Motor neuron (in vitro differentiated cells): ENCODE data around the gene CSNK1A1L. TPM values are rescaled to one million over a fixed set of nuclear protein-coding genes. Genes with fewer than 3 reads are reported as not detected.
"Not testable (repeated sequence)": the region's sequence is repeated elsewhere in the genome, so short reads cannot be mapped to it uniquely, and the experiment has no call there.

Source experiments
- ATAC-seq, 8 experiments: fragments of 200-7000 bp; cut with Tn5 transposase; replicated peaks in 6 of 8; 2 replicates each; pipeline ENCODE4 v1.8.0; 2021; ENCODE audit warnings: mild to moderate bottlenecking in 8 of 8, moderate library complexity in 8 of 8
- H3K27ac ChIP-seq, 2 donors: fragments of 250-450 bp; sonication (Bioruptor Pico); 2 replicates each; pipeline ENCODE4 v1.9.0; 2021; ENCODE audit warnings: antibody characterized with exemption in 2 of 2, mild to moderate bottlenecking in 2 of 2, moderate library complexity in 1 of 2
- H3K4me1 ChIP-seq, 2 donors: fragments of 250-450 bp; sonication (Bioruptor Pico); replicated peaks in 1 of 2; 2 replicates each; pipeline ENCODE4 v1.6.1; 2021; ENCODE audit warnings: antibody characterized with exemption in 2 of 2, mild to moderate bottlenecking in 2 of 2, moderate library complexity in 1 of 2
- H3K4me3 ChIP-seq, 5 donors: fragments of 250-450 bp; sonication (Bioruptor Pico); 2 replicates each; pipeline ENCODE4 v1.9.0; 2021; ENCODE audit warnings: antibody characterized with exemption in 5 of 5, mild to moderate bottlenecking in 5 of 5, moderate library complexity in 4 of 5
- WGBS, 10 experiments: fragments of 450-650 bp; shearing (Covaris generic); methylation state at CpG; one replicate each; pipeline ENCODE4 v1.0.0; 2022; 5-methylcytosine and 5-hydroxymethylcytosine counted together
- in situ Hi-C, 9 experiments: fragments of 400-800 bp; cut with MboI; loops; one replicate each; pipeline ENCODE4 v1.15.0; 2021; ENCODE audit warnings: low sequenced_read_pairs in 9 of 9, low pct_unique_long_range_greater_than_20kb in 2 of 9; ENCODE audit not compliant: unreplicated experiment in 9 of 9
- total RNA-seq, 8 experiments: library from RNA; unstranded; fragments of 300-600 nt; gene quantifications; 2 replicates each; pipeline versions ENCODE4 v1.2.3 to v1.2.4, GENCODE V29; 2022

Gene CSNK1A1L
- total RNA-seq, 8 experiments from 2014 or later, result 0.11 to 0.24 (median 0.19) TPM; not detected in 4

DNA sequence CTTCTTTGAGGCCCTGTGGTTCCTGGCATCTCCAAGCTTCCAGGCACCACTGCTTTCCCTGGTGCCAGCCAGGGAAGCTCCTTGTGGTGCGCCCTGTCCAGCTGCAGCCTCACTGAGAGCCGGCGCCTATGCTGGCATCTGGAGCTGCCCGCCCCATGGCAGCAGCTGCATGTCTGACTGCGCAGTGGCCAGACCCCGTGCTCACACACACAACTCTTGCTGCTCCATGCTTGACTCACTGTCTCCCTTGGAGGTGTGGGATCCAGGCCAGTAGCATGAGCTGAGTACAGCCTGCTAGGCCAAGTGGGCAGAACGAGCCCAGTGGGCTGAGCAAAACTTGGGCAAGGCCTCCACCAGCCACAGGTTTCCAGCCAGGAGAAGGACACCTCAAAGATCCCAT is 34.5 kb downstream of the CSNK1A1L start:
- peak in 1 of 8 experiments; percentile 73 for ATAC-seq

DNA sequence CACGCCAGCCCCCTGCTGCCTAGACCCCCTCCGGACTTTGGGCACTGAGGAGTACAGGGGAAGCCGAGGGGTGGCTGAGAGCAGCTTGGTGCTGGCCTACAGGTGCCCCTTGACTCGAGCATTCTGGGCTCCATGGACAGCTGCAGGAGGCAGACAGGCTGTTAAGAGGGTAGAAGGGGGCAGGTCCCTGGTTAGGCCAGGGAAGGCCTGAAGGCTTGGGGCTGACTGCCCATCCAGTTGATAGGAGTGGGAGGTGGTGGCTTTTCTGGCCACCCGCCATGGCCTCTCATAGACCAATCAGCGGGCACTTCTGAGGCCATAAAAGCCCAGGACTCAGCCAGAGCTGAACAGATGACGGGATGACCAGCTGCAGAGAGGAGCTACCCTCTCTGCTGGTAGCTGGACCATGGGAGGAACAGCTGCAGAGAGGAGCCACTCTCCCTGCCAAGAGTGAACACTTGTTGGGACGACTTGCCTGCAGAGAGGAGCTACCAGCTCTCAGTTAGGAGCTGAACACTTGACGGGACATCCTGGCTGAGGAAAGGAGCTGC is 35.2 kb downstream of the CSNK1A1L start:
- no peak for ATAC-seq
- in situ Hi-C loops, result no loop called here
- no peak overlapping the region for H3K4me3 ChIP-seq
- no peak overlapping the region for H3K27ac ChIP-seq
- 58 to 100% (median 83%) methylated on average over 1 to 5 of the region's 9 CpGs; no CpG with 5 or more reads in 4 of the 10 experiments for WGBS, 10 experiments
- H3K4me1 ChIP-seq, result peaks cover 0 to 2% of the 10 kb centered on the region in 2 donors

More for the DNA sequence above, 34.5 kb downstream of the CSNK1A1L start:
- Histone ChIP-seq H3K4me1 (peaks cover 0 to 2% of the 10 kb centered on the region in 2 donors), H3K27ac (no peak overlapping the region), H3K4me3 (no peak overlapping the region)
- 80 to 97% (median 87%) methylated on average over 1 to 6 of the region's 7 CpGs; no CpG with 5 or more reads in 5 of the 10 experiments for WGBS, 10 experiments
- in situ Hi-C loops, result no loop called here

DNA sequence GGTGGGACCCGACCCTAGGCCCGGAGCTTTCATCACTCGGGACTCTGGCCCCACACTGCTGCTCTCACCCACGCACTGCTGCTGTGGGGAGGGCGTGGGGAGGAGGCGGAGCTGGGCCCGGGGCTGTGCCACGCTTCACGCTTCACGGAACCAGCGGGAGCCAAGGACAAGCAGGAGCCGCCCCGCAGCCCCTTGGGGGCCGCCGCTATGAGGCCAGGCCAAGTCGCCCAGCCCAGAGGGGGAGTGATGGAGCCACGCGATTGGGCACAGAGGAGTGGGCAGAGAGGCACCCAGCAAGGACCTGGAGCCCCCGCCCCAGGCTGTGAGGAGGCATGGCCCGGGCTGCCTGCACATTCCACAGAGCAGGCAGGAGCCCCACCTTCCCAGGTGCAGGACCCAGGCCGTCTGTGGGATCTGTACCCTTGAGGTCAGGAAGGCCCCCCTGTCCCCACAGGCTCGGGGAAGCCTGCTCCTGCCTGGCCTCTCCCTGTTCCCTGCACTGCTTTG is 35.8 kb downstream of the CSNK1A1L start:
- no peak overlapping the region for H3K4me3 ChIP-seq

DNA sequence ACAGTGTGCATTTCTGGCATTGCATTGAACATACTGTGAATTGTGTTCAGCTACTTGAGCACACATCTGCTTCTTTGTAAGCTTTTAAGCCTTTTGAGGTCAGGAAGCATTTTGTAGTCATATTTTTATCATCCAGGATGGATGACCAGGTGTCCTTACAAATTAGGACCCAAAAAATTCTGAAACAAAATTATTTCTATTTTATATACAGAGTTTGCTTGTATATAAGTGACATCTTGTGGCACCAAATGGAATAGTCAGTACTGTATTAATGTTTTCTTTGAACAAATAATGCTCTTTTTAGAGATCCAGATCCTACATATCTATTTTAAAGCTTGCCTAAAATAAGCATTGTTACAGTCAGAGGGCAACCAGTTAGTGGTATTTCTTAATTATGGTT is 36.5 kb downstream of the CSNK1A1L start:
- Histone ChIP-seq H3K4me1 (peaks cover 0 to 2% of the 10 kb centered on the region in 2 donors), H3K4me3 (no peak overlapping the region), H3K27ac (no peak overlapping the region)
- ATAC-seq, result no peak
- in situ Hi-C loops, result no loop called here

More for the DNA sequence above, 35.8 kb downstream of the CSNK1A1L start:
- in situ Hi-C loops, result no loop called here
- 100% methylated on average over 1 of the region's 22 CpGs; no CpG with 5 or more reads in 8 of the 10 experiments for WGBS, 10 experiments
- no peak for ATAC-seq
- no peak overlapping the region for H3K27ac ChIP-seq
- H3K4me1 ChIP-seq, result peaks cover 0 to 2% of the 10 kb centered on the region in 2 donors

DNA sequence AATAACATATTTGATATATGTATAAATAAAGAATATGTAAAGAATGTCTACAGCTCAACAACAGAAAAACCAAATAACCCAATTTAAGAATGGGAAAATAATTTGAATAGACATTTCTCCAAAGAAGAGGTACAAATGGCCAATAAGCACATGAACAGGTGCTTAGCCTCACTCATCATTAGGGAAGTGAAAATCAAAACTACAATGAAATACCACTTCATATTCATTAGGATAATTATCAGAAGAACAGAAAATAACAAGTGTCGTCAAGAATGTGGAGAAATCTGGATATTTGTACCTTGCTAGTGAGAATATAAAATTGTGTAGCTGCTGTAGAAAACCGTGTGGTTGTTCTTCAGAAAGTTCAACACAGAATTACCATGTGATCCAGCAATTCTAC is 37.6 kb downstream of the CSNK1A1L start:
- Histone ChIP-seq H3K4me3 (no peak overlapping the region), H3K4me1 (peaks cover 0 to 2% of the 10 kb centered on the region in 2 donors), H3K27ac (no peak overlapping the region)
- in situ Hi-C loops, result no loop called here
- 25 to 100% (median 84%) methylated on average over 1 to 2 of the region's 2 CpGs; no CpG with 5 or more reads in 2 of the 10 experiments for WGBS, 10 experiments
- ATAC-seq, result no peak

DNA sequence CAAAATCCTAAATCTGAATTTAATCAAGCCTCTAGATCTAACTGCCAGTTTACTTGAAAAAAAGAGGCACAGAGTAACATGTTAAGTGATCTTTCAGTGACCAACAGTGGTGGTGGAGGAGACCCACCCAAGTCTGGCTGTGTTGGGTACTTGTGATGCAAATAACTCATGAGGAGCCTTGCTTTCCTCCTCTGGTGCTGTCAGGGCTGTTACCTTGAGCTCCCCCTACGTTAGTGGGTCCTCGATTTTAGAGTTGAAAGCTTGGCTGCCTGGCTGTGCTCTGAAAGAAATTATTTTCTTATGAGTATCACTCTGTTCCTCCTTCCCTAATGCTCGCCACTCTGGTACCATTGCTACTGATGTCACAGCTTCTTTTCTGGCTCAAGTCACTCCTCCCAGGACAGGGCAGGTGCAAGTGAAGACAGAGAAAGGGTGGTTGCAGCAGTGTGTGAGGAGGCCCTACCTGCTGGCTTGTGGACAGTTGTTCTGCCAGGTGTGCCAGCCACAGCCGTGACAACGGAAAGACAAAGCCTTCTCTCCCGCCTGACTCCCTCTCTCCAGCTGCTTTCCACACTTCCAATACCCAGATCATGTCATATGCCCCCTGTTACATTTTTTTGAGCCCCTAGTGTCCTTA is 39.5 kb downstream of the CSNK1A1L start:
- Histone ChIP-seq H3K27ac (no peak overlapping the region), H3K4me3 (no peak overlapping the region), H3K4me1 (no peaks in the 10 kb centered on the region)
- no peak for ATAC-seq
- in situ Hi-C loops, result no loop called here
- WGBS, 10 experiments, result 25 to 91% (median 58%) methylated on average over 2 to 5 of the region's 6 CpGs; no CpG with 5 or more reads in 4 of the 10 experiments

DNA sequence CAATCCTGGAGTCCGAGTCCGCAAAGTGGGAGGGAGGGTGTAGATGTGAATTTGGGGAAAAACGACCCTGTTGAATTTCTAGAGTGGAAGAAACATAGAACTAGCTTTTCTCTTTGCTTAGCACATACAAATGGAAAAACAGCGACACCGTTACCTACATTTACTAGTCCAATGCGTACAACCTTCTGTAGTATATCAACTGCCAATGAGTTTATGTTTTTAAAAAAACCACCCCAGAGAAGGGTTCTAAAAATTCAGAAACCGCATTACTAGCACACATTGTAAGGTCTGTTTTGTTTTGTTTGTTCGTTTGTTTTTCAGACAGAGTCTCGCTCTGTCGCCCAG is 45.6 kb downstream of the CSNK1A1L start:
- peak in 2 of 8 experiments; percentile 9 to 11 for ATAC-seq
- in situ Hi-C loops, result no loop called here
- WGBS, 10 experiments, result 4 to 43% (median 37%) methylated on average over 4 to 10 of the region's 10 CpGs; no CpG with 5 or more reads in 4 of the 10 experiments
- Histone ChIP-seq H3K4me1 (peaks cover 4 to 6% of the 10 kb centered on the region in 2 donors), H3K27ac (no peak overlapping the region), H3K4me3 (peak overlapping the region; percentile 64 to 89 (median 78))

DNA sequence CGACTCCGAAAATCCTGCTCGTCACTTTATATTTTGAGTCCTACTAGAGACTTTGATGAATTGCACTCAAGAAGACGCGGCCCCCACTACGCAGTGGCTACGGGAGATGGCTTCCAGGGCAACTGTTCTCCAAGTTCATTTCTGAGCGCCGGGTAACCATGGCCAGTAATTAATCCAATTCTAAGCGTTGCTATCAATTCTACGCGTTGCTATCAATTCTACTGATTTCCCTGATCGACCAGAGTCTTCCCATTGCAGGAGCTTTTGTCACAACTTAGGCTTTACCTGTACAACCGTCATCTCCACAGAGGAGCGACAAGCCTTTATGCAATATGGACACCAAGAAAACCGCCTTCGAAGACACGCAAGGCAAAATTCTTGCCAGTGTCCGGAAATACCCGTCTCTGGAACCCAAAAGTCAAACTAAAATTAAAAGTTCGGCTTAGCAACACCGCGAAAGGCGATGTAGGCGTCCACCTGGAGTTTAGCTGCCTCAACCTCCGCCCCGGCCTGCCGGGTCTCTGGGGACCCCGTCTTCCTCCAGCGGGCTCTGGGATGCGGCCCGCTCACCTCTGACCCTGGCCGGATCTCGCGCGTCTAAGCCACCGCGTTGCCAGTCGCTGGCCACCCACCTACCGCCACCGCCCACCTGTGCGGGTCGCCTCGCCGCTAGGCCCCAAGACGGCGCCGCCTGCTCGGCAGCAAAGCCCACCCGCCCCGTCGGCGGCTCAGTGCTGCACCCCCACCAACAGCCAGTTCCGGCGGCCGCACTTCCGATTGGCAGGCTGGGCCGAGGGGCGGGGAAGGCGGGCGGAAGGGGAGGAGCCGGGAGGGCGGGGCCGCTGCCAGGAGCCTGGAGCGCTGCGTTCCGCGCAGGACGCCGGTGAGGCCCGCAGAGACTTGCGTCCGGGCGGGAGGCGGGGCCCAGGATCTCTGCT is 46.3 kb downstream of the CSNK1A1L start, which contains the start of gene SUPT20H:
Gene SUPT20H (minus strand): TSS at position 779 of the 938 bp plus-strand sequence. CDS start 8,198 bp downstream, outside the sequence.
- peak; percentile 92 to 98 (median 97) for ATAC-seq
- 0 to 17% (median 1%) methylated on average over 2 to 30 of the region's 75 CpGs; no CpG with 5 or more reads in 1 of the 10 experiments for WGBS, 10 experiments
- peak within 1 kb of the TSS; percentile 64 to 89 (median 78) for H3K4me3 ChIP-seq
- H3K27ac ChIP-seq, result peak within 1 kb of the TSS; percentile 79 to 92
- in situ Hi-C loops, result no loop called here
- H3K4me1 ChIP-seq, result peaks cover 4 to 6% of the 10 kb centered on the region in 2 donors

DNA sequence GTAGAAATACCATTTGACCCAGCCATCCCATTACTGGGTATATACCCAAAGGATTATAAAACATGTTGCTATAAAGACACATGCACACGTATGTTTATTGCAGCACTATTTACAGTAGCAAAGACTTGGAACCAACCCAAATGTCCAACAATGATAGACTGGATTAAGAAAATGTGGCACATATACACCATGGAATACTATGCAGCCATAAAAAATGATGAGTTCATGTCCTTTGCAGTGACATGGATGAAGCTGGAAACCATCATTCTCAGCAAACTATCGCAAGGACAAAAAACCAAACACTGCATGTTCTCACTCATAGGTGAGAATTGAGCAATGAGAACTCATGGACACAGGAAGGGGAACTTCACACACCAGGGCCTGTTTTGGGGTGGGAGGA is 49.2 kb downstream of the CSNK1A1L start:
- H3K27ac ChIP-seq, ATAC-seq, H3K4me1 ChIP-seq, H3K4me3 ChIP-seq, in situ Hi-C loops: not testable (repeated sequence)
- WGBS, 10 experiments, result no CpG with 5 or more reads among the region's 2 CpGs

Other genes with a start within 250 kb of the CSNK1A1L start
- gene SMAD9, start 185.4 kb downstream of the CSNK1A1L start, total RNA-seq, result 10 to 100 TPM in 1 of 8 experiments, 1 to 10 TPM in 7; 1.4 to 23.5 (median 5.0) TPM
- gene ALG5, start 106.3 kb downstream of the CSNK1A1L start, total RNA-seq, result 10 to 100 TPM; 28.2 to 51.1 (median 40.7) TPM
- gene EXOSC8, start 104.9 kb downstream of the CSNK1A1L start, total RNA-seq, result 10 to 100 TPM; 17.4 to 66.7 (median 56.0) TPM
- 10 to 100 TPM; 27.7 to 89.1 (median 58.5) TPM for gene SUPT20H, start 46.0 kb downstream of the CSNK1A1L start, total RNA-seq